ENCODE data around the gene PRDM12.

GRCh38 chr9:130715270-130715669 lies 50.9 kb downstream of the PRDM12 start:
- TF ChIP-seq, protein P1, sequence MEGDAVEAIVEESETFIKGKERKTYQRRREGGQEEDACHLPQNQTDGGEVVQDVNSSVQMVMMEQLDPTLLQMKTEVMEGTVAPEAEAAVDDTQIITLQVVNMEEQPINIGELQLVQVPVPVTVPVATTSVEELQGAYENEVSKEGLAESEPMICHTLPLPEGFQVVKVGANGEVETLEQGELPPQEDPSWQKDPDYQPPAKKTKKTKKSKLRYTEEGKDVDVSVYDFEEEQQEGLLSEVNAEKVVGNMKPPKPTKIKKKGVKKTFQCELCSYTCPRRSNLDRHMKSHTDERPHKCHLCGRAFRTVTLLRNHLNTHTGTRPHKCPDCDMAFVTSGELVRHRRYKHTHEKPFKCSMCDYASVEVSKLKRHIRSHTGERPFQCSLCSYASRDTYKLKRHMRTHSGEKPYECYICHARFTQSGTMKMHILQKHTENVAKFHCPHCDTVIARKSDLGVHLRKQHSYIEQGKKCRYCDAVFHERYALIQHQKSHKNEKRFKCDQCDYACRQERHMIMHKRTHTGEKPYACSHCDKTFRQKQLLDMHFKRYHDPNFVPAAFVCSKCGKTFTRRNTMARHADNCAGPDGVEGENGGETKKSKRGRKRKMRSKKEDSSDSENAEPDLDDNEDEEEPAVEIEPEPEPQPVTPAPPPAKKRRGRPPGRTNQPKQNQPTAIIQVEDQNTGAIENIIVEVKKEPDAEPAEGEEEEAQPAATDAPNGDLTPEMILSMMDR (IDR thresholded peaks at IDR 0.05; ENCODE audit: low read length) = no peak
- no peak for TF ChIP-seq EZH2 (IDR thresholded peaks at IDR 0.05; ENCODE audit: borderline replicate concordance, low read length)

All from OCI-LY1 (cell line).